Measurements from ENCODE around the gene LCORL.

GRCh38 chr4:18069810-18070209 lies 48.3 kb upstream of the LCORL start:
- TF ChIP-seq POLR2A (IDR thresholded peaks at IDR 0.05) = no peak
- no peak for TF ChIP-seq CTCF (IDR thresholded peaks at IDR 0.05)
